Activated CD4-positive, alpha-beta T cell treated with anti-CD3 and anti-CD28 coated beads for 4 hours (primary cell): ENCODE measurements around the gene ALPK1.
"Not testable (repeated sequence)": the region's sequence is repeated elsewhere in the genome, so short reads cannot be mapped to it uniquely, and the experiment has no call there.

Experiments
- DNase-seq, 2 donors: peaks; one replicate each; pipeline ENCODE4 v3.0.0-alpha.2; 2020

ALPK1 gene

DNA sequence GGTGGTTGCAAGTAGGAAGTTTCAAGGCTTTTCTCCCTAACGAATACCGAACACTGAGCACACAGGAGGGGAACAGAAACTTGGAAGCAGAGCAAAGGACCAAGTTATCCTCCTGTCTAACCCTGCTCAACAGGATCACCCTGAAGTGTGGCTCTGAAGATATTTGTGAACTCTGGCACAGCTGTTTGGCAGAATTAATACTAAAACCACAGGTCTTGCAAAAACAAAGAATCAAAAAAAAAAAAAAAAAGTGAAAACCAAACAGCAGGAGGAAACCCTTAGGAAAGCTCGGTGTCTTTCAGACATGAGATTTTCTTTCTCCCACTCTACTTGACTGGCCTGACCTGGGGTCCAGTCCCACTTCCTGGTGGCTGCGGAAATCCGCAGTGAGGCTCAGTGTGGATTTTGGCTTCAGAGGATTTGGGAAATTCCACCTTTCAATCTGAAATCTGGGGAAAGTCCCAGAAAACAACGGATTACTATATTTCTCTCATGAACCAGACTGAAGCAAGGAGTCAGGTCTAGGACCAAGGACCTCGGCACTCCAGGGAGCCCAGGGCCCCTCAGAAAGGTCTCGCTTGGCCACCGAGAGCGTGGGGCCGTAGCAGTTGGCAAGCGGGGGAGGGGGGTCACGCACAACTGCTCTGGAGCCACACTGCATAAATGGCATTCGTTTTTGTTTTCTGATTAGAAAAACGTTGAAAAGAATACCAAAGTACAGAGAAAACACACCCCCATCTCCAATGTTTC lies 12.3 kb upstream of the ALPK1 start:
- no peak for DNase-seq

DNA sequence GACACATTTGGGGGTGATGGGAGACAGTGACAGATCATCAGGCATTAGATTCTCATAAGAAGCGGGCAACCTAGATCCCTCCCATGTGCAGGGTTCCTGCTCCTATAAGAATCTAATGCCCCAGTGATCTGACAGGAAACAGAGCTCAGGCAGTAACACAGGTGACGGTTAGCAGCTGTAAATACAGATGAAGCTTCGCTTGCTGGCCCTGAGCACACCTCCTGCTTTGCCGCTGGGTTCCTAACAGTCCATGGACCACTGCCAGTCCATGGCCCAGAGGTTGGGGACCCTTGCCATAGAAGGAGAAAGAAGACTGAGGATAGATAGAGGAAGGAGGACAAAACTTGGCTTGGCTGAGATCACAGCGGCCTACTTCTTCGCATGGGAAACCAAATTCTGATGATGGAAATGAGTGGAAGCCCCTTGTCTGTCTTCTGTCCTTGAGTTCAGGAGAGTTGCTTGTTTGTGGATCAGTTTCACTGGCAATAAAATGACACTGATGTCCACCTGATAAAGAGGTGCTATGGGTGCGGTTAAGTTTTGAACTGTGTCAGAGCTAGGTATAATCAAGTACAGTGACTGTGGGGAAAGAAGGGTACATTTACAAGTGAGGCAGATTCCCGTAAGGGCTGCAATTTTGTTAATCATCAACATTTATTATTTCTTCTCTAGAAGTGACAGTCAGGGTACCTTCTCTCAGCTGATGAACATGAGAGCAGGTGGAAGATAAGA lies 9.7 kb upstream of the ALPK1 start:
- no peak for DNase-seq

DNA sequence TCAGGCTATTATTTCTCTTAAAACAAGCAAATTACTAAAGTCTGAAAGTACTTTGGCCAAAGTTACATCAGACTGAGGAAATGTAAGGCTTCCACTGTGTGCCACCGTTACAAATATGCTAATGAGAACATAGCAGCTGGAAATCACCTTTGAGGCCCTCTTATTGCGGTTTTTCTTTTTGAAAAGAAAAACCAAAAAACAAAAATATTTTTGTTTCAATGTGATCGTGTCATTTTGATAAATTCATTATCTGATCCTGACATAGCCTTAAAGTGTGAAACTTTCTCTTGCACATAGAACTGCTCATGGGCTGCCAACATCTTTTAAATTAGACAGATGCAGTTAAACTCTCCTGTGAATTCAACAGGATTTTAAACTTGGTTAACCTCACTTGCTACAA lies 8.7 kb upstream of the ALPK1 start:
- no peak for DNase-seq

DNA sequence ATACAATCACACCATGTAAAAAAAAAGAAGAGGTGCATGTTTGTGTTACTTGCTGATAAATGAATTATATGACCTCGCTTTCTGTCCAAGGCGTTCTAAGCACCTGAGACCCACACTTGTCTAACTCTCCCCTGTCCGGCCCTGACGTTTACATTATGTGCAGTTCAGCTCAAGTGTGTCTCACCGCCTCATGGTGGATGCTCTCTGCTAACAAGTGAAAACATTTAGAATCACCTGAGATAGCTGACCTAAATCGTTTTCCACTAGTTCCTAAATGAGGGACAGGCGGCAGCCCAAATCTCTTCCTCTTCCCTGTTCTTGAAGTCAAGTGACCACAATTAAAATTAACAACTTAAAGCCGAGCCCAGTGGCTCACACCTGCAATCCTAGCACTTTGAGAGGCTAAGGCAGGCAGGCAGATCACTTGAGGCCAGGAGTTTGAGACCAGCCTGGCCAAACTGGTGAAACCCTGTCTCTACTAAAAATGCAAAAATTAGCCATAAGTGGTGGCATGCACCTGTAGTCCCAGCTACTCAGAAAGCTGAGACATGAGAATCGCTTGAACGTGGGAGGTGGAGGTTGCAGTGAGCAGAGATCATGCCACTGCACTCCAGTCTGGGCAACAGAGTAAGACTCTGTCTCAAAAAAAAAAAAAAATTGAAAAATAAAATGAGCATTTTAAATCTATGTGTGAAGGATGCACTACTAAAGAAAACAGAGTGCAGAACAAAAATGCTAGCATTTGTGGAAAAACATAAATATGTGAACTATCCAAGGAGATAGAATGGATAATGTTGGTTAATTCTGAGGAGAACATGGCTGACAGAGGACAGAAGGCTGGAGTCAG lies 7.5 kb upstream of the ALPK1 start:
- DNase-seq: no peak

DNA sequence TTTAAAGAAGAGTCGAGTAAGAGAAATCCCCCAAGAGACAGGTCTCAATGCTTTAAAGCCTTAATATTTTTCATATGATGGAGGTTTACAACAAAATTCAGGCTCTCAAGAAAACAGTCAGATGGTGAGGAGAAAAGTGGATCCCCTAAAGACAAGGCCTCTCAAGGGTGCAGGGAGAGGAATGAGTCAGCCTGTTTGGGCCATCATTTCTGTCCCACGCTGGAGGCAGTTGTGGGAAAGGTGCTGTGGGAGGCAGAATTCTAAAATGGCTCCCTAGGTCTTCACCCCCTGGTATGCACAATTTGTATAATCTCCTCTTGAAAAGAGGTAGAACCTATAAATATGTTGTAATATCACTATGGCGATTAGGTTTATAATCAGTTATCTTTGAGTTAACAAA lies 6.8 kb upstream of the ALPK1 start:
- DNase-seq: no peak

DNA sequence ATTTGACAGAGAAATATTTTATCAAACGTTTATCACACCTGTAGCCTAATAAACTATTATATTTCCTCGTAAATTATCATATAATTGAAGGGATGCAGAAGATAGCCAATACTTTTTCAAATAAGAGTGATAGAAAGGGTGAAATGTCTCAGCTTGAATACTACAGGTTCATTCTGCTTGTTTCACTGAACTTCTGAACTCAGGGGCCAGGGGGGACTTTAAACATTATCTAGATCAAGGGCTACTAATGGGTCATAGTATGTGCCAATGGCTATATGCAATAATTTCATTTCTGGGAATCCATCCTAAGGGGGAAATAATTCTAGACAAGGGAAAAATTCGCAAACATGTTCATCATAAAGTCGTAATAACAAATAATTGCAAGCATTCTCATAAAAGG lies 2.6 kb downstream of the ALPK1 start:
- no peak for DNase-seq

DNA sequence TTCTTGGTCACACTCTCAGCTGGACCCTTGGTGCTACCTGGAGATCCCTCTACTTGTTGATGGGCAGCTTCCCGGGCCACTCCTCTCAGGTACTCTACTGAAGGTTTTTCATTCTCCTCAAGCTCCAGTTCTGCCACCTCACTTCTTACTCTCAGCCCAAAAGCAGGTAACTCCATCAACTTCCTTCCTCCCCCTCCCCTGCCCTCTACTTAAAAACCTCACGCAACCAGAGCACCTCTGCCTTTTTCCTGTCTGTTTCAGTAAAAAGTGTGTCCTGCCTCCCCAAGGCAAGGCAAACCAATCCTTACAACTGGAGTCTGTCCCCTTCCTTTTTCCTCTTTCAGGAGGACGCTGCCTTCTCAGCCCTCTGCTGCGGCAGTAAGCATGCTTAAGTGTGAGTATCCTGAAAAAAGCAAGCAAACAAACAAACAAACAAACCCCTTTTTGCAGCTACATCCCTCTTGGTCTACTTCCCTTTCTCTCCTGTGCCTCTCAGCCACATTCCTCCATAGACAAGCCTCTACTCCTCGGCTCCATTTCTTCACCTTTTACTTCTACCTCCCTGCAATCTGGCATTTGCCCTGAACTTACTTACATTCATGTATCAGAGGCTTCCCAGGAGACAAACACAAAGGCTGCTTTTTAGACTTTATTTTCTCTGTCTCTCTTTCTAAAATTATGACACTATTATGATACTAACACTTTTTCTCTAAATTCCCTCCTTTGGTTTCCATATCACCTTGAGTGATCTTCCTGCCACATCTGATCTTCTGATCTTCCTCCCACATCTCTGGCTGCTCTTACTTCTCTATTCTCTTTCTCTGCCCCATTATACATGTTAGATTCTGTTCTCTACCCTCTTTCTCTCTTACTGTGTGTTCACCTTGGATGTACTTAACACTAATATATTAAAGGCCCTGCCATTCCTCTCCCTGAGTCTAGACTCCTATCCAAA lies 5.4 kb downstream of the ALPK1 start:
- DNase-seq: no peak

DNA sequence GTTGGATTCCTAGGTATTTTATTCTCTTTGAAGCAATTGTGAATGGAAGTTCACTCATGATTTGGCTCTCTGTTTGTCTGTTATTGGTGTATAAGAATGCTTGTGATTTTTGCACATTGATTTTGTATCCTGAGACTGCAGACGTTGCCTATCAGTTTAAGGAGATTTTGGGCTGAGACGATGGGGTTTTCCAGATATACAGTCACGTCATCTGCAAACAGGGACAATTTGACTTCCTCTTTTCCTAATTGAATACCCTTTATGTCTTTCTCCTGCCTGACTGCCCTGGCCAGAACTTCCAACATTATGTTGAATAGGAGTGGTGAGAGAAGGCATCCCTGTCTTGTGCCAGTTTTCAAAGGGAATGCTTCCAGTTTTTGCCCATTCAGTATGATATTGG lies 8.3 kb downstream of the ALPK1 start:
- not testable (repeated sequence) for DNase-seq

DNA sequence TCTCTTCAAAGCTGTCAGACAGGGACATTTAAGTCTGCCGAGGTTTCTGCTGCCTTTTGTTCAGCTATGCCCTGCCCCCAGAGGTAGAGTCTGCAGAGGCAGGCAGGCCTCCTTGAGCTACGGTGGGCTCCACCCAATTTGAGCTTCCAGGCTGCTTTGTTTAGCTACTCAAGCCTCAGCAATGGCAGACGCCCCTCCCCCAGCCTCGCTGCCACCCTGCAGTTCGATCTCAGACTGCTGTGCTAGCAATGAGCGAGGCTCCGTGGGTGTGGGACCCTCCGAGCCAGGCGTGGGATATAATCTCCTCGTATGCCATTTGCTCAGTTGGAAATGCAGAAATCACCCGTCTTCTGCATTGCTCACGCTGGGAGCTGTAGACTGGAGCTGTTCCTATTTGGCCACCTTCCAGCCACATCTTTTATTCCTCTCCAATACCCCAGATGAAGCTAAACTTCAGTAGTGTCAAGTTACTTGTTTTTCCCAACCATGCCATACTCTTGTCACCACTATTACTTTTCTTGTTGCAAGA lies 12.2 kb downstream of the ALPK1 start:
- DNase-seq: peak in 1 of 2 donors; percentile 37

DNA sequence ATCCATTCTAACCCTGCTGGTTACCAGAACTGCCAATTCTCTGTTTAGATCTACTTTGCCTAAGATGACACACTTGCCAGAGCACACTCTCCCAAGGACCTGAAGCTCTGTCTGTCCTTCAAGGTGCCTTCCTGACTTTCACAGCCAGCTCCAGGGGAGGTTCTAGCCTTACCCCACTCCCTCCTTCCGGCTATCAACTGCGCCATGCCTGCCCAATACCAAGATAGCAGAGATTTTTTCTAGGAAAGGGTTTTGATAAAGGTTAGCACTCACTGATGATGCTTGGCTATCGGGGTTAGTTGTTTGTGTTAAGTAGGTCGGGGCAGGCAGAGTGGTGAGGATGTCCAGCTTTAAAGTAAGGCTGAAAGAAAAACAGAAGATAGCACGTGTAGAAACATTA lies 14.3 kb downstream of the ALPK1 start:
- no peak for DNase-seq

DNA sequence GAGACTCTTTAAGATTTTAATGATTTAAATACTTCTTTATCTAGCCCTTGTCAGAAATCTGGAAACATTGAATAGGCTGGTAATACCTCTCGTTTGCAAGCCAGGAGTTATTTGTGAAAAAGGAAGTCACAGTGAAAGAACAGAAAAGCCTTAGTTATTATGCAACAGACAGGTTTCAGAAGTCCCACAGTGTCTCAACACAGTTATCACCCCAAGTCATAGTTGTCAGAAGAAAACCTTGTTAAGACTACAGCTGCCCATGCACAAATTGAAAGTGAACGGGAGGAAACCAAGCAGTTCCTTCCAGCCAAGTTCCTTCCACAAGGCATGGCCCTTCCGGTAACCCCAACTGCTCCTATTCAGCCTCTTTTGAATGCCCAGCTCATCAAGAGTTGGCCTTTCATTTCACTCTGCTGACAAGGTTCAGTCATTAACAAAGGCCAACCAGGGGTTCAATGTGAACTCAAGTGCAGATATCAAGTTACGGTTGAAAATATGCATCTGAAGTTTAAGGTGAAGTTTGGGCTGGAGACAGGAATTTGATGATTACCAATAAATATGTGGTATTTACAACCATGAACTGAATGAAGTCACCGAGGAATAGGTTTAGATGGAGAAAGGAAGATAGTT lies 15.6 kb downstream of the ALPK1 start:
- DNase-seq: no peak

DNA sequence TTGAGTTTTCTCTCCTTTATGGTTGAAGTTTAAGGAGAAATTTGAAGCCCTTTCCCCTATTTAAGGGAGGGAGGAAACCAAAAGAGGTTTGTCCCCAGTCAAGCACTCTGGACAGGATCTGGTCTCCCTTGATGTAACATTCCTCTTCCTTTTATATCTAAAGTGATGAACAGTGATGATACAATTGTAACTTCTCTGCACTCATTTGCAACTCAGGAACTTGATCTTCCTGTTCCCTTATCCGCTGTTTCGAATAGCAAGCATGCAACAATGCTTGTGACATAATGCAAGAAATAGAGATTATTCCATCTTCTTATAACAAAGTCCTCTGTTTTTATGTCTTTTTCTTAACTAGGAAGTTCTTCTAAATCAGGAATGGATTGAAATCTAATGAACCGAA lies 18.3 kb downstream of the ALPK1 start:
- no peak for DNase-seq

DNA sequence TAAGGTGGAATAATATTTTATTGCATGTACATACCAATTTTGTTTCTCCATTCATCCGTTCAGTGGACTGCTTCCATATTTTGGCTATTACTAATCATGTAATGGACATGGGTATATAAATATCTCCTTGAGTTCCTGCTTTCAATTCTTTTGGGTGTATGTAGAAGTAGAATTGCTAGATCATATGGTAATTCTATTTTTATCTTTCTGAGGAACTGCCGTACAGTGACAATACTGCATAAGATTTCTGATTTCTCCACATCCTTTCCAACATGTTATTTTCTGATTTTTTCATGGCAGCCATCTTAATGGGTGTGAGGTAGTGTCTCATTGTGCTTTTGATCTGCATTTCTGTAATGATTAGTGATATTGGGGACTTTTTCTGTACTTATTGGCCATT lies 19.2 kb downstream of the ALPK1 start:
- no peak for DNase-seq

DNA sequence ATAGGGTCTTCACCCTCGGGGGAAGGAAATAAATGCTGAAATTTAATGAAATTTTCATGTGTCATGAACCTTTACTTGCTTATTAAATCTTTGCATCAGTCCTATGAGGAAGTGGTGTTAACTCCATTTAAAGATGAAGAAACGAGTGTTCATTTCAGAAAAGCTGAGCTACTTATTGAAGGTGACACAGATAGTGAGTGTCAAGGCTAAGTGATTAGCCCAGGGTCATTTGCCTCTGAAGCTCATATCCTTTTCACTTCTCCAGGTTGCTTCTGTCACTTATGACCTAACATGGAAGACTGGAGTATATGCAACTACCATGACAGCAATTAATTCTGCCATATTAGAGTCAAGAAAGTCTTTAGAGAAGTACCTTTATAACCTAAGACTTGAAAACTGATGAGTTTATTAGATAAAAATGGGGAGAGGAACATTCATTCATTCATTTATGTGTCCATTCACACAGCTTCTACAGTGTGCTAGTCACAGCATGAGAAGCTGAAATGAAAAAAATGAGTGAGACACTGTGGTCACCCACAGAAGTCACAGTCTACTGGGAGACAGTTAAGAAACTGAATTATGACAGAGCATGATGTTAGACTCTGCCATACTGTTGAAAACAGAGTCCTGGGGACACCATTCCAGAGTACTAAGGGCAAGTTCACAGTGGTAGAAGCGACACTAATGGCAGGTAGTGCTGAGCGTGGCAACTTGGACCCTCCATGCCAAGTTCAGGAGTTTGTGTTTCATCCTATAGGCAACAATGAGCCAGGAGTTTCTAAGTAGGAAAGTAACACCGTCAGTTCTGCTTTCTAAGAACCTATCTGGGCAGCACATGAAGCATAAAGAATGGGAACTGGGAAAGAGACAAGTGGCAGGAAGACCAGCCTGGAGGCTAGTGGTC lies 21.3 kb downstream of the ALPK1 start:
- no peak for DNase-seq

DNA sequence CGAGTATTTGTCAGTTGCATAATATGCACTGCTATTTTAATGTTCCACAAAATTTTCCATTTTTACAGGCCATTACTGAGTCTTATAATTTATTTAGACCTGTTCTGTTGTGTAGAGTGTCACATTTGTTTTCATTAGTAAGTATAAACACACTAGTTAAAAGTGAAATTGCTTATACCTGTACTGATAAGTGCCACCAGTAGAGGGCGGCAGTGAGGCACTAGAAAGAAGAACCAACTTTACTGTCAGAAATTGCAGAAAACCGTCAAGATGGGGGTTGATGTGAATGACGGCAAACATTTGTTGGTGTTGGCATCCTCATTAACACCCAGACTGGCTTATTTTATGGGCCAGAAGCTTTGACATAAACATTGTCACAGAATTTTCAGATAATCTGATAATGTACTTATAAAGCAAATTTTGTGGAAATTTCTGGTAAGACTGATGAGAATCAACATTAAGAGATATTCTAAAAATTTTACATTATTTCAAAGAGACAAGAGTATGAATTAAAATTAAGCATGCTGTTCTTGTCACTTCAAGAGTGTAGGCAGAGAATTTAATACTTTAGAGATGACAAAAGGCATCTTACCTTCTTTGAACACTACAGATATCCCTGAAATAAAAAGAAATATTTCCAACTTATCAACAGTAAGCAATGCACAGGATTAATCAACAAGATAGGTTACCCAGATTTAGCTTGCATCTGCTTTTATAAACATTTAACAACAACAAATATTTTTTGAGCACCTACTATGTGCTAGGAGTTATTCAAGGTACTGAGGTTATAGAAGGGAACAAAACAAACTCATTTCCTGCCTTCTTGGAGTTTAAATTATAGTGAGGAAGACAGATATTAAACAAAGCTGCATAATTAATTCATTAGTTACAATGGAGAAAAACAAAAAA lies 24.9 kb downstream of the ALPK1 start:
- DNase-seq: peak; percentile 76 to 85

DNA sequence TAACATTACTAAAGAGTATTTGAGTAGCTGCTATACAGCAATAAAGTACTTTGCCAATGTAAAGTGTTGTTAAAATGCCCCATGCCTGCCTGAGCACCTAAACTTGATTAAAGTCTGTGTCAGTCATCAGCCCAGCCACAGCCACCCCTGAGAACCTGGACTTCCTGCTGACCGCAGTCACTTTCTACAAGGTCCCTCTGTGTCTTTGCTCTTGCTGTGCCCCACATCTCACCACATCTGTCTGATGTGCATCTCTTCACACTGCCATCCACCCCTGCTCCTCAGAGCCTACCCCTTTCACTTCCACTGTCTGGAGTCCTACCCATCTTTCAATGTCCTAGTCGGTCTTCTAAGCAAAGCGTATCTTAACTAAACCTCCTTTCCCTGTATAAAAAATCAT lies 25.7 kb downstream of the ALPK1 start:
- DNase-seq: no peak

DNA sequence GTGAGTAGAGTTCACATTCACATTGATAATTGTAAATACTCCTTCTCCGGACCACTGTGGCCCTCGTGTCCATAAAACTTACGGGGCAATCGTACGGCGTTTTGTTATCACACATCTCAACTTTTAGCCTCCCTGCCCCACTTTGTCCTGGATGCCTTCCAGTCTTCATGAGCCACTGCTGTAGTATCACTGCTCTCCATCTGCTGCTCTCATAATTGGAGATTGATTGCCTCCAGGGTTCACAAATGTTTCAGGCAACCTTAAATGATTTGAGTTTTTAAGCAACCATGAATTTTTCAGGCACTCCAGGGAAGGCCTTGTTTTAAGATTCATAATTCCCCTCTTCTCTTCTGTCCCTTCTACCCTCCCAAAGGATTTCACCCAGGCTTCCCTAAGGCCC lies 28.4 kb downstream of the ALPK1 start:
- DNase-seq: no peak

DNA sequence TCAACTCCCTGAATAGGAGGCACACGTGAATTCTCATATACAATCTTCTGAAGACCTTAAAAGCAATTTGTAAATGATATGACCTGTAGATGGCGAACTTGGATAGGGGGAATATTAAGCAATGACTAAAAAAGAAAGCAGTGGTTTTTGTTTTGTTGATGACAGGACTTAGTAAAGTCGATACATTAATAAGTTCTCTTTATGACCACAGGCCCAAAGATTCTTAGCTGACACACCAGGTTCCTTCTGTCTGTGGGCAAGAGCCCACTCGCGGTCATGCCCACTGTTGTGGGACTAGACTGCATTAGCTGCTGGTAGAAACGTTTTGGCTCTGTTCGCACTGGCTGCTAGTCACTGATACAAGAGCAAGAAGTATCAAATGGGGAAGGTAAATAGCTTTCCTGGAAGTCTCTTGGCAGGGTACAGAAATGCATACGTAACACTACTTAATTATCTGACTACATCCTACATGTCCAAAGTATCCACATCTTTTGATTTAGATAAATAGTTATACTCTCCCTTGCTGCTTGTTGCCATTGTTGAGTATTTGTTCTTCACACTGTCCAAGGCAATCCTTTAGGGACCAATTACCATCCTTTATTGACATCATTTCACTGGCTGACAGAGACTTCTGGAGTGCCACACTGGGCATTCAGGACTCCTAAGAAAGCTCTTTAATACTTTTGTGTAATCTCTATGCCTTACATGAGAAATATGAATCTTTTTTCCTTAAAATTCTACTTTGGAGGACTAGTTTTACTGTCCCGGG lies 31.0 kb downstream of the ALPK1 start:
- DNase-seq: no peak

DNA sequence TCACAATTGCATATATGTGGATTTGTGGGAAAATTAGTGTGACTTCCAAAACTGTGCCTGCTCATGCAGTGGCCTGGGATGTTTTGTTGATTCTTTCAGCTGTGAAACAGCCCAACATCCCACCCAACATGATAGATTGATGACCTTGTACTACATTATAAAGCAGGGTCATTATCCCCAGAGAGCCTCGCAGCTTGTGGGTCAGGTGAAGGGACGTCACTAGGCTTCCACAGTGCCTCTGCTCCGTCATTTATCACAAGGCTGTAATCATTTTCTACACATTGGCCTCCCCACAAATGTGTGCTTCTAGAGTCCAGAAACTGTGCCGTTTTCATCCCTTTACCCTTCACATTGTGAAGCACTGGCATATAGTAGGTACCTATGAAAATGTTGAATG lies 31.6 kb downstream of the ALPK1 start:
- no peak for DNase-seq
